SK-N-SH (cell line): ENCODE data around the gene SCN2A.

Experiments
- CTCF ChIP-seq: fragments of 200-600 bp; sonication (generic); IDR thresholded peaks from 2 replicates; pipeline ENCODE4 v1.6.1; 2017; ENCODE audit warnings: antibody characterized with exemption, mild to moderate bottlenecking, moderate library complexity
- GATA2 ChIP-seq: sonication (generic); formaldehyde crosslinking; IDR thresholded peaks from 2 replicates; pipeline ENCODE4 v1.5.0; 2020; ENCODE audit warnings: mild to moderate bottlenecking, missing genetic modification reagents
- RAD21 ChIP-seq: IDR thresholded peaks from 2 replicates; pipeline ENCODE4 v1.6.1; 2012; ENCODE audit warnings: mild to moderate bottlenecking, low read length

- no peak for TF ChIP-seq RAD21
- TF ChIP-seq CTCF = no peak
- TF ChIP-seq GATA2 (CRISPR knock-in tag) = no peak
Measured at GRCh38 chr2:165253178-165253577, 14.0 kb downstream of the SCN2A start.
